Measurements from ENCODE around the gene DHX30. TPM values are rescaled to one million over a fixed set of nuclear protein-coding genes. Genes with fewer than 3 reads are reported as not detected.

Gene DHX30
- total and polyA plus RNA-seq, 2 of the 8 experiments (the other 6 are each of a cell fraction or from before 2014, with no cell fraction given): 82.4 to 97.9 TPM

GRCh38 chr3:47762233-47762632, 40.7 kb upstream of the DHX30 start (continued):
- TF ChIP-seq SP2 (IDR thresholded peaks at IDR 0.05; ENCODE audit: low read length): no peak
- no peak for TF ChIP-seq RAD21 (IDR thresholded peaks at IDR 0.05 in 1 of 2, conservative IDR thresholded peaks at IDR 0.05 in 1 of 2; ENCODE audit: low read depth in 2 of 2, low read length in 2 of 2)
